ENCODE results near the gene PTPN14.

PTPN14 gene

DNA sequence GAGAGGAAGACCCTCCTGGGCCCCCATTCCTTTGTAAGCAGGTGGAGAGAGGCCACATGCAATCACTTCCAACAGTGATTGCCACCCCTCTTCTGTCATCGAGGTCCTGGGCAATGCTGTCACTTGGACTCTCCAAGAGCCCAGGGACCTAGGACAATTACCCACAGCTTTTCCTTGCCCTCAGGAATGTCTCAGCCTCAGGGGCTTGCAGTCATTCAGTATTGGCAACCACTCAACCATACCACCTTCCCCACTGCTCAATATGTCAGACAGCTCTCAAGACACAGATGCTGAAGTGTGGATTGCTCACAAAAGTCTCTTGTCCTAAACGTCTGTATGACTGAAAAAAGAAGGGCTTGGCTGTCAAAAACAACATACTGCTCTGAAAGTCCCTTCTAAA lies 87.8 kb downstream of the PTPN14 start:
- H3K4me3 ChIP-seq (ENCODE audit: low read depth, low read length) = no peak overlapping the region
- DNase-seq (ENCODE audit: low read depth) = no peak

- DNase-seq (ENCODE audit: low read depth) = no peak
These were observed 88.5 kb downstream of the PTPN14 start for GRCh38 chr1:214462882-214463281.

GRCh38 chr1:214461305-214461704 lies 90.1 kb downstream of the PTPN14 start:
- no peak overlapping the region for H3K4me3 ChIP-seq (ENCODE audit: low read depth, low read length)
- no peak for DNase-seq (ENCODE audit: low read depth)

More at GRCh38 chr1:214462882-214463281, 88.5 kb downstream of the PTPN14 start:
- H3K4me3 ChIP-seq (ENCODE audit: low read depth, low read length) = no peak overlapping the region

- H3K4me3 ChIP-seq (ENCODE audit: low read depth, low read length) = no peak overlapping the region
- DNase-seq (ENCODE audit: low read depth) = no peak
These were observed 91.0 kb downstream of the PTPN14 start for GRCh38 chr1:214460304-214460916.

GRCh38 chr1:214459895-214460294 lies 91.5 kb downstream of the PTPN14 start:
- H3K4me3 ChIP-seq (ENCODE audit: low read depth, low read length) = no peak overlapping the region
- no peak for DNase-seq (ENCODE audit: low read depth)

DNA sequence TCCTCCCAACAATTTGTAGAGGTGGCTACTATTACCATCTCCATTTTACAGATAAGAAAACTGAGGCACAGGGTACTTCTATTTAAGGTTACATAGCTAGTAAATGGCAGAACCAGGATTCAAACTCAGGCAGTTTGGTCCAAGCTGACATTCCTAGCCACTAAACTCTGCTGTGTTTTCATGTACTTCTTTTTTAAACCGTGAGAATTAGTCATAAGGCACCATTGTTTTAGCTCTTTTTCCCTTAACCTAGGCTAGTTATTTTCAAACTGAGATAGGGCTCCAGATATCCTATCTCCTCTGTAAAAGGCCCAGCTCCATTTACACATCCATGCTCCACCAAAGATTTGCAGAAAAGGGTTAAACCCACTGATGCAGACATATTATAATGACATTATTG lies 92.9 kb downstream of the PTPN14 start:
- H3K4me3 ChIP-seq (ENCODE audit: low read depth, low read length) = no peak overlapping the region
- no peak for DNase-seq (ENCODE audit: low read depth)

- no peak for DNase-seq (ENCODE audit: low read depth)
- no peak overlapping the region for H3K4me3 ChIP-seq (ENCODE audit: low read depth, low read length)
These were observed 95.2 kb downstream of the PTPN14 start for GRCh38 chr1:214455971-214456867.

GRCh38 chr1:214455479-214455878 lies 95.9 kb downstream of the PTPN14 start:
- H3K4me3 ChIP-seq (ENCODE audit: low read depth, low read length) = no peak overlapping the region
- DNase-seq (ENCODE audit: low read depth) = no peak

GRCh38 chr1:214454569-214455396 lies 96.6 kb downstream of the PTPN14 start:
- no peak overlapping the region for H3K4me3 ChIP-seq (ENCODE audit: low read depth, low read length)
- DNase-seq (ENCODE audit: low read depth) = peak; percentile 78

- H3K4me3 ChIP-seq (ENCODE audit: low read depth, low read length) = no peak overlapping the region
These were observed 98.2 kb downstream of the PTPN14 start for GRCh38 chr1:214453109-214453722.

GRCh38 chr1:214452152-214452784 lies 99.1 kb downstream of the PTPN14 start:
- no peak overlapping the region for H3K4me3 ChIP-seq (ENCODE audit: low read depth, low read length)
- no peak for DNase-seq (ENCODE audit: low read depth)

More at GRCh38 chr1:214453109-214453722, 98.2 kb downstream of the PTPN14 start:
- DNase-seq (ENCODE audit: low read depth) = peak; percentile 70

- DNase-seq (ENCODE audit: low read depth) = no peak
These were observed 99.8 kb downstream of the PTPN14 start for GRCh38 chr1:214451596-214451995.

GRCh38 chr1:214449371-214449770 lies 102.0 kb downstream of the PTPN14 start:
- DNase-seq (ENCODE audit: low read depth) = no peak
- H3K4me3 ChIP-seq (ENCODE audit: low read depth, low read length) = no peak overlapping the region

More at GRCh38 chr1:214451596-214451995, 99.8 kb downstream of the PTPN14 start:
- H3K4me3 ChIP-seq (ENCODE audit: low read depth, low read length) = no peak overlapping the region

- DNase-seq (ENCODE audit: low read depth) = no peak
- no peak overlapping the region for H3K4me3 ChIP-seq (ENCODE audit: low read depth, low read length)
These were observed 102.9 kb downstream of the PTPN14 start for GRCh38 chr1:214448536-214448935.

GRCh38 chr1:214447557-214447871 lies 103.9 kb downstream of the PTPN14 start:
- peak; percentile 35 for DNase-seq (ENCODE audit: low read depth)
- no peak overlapping the region for H3K4me3 ChIP-seq (ENCODE audit: low read depth, low read length)

DNA sequence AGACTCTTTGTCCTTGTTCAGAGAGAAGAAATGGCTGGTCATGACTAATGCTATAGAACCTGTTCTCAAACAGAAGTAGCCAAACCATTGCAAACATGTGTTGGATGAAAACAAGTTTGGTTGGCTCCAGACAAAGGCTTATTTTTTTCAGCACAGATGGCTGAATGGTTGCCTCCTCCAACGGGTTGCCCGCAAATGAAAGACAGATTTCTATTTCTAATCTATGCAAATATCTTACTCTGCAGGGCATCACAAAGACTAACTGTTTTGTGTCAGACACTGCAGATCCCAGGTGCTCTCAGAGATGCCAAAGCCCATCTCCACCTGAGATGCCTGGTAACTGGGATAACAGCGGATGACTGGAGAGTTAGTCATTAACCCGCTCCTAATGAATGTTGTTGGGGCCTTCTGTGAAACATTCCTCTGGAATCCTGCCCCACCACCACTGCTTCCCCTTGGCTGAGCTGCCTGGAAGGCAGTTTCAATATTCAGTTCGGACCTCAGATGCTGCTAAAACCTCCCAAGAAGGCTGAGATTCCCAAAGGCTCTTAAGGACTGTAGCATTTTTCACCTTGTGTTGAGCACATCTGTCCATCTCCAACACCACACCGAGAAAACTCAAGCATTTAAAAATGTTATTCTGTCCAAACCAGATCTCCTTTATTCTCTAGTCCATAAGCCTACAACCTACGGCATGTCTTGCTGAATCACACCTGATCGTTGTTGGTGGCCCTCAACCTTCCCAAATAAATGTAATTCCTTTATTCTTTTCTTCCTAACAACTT lies 104.4 kb downstream of the PTPN14 start:
- no peak overlapping the region for H3K4me3 ChIP-seq (ENCODE audit: low read depth, low read length)
- DNase-seq (ENCODE audit: low read depth) = peak; percentile 82

DNA sequence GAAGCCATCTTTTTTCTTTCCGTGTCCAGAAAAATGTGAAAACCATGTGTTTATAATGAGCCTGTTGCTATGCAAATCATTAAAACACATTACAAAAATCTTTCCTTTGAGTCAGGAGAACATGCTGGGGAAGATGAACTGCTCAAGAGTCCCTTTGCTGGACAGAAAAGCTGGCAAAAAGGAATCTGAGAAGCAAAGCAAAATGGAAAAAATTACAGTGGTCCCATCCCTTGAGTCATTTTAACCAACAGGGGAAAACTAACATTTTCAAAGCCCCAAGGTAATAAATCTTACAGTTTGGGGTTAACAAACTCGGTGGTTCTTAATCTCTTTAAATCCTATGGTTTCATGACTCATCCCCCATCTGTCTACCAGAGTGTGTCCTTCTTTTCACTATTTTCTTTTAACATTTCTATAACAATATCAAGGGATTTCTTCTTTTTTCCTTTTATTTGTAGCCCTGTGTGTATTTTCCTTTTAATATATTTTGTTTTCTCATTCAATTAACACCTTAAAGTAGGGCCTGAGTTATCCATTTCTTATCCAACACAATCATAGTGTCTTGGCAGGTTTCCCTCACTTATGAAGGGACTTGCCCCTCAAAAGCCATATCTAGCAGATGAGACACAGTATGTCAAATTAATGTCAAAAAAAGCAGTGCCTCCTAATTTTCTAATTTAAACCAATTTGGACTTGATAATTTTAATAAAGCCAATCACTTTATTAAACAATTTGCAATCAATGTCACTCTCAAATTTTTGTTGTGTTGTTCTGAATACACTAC lies 105.4 kb downstream of the PTPN14 start:
- peak; percentile 89 for DNase-seq (ENCODE audit: low read depth)
- H3K4me3 ChIP-seq (ENCODE audit: low read depth, low read length) = no peak overlapping the region

DNA sequence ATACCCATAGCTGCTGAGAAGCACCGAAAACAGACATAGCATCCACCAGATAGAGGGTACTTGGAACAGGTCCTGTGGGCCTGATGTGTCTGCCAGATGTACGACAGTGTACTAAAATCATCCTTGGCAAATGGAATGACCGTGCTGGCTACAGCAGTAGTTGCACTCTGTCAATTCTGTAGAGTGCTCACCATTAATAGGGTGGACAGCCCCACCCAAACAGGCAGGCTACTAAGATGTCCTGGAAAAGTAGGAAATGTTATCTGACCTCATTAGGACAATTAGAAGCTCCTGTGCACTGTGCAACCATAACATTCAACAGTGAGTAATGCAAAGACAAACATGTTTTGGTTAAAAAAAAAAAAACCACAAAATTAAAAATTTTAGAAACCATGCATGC lies 106.2 kb downstream of the PTPN14 start:
- no peak for DNase-seq (ENCODE audit: low read depth)
- no peak overlapping the region for H3K4me3 ChIP-seq (ENCODE audit: low read depth, low read length)

All from skeletal muscle cell (primary cell).